Esophagus muscularis mucosa (tissue), 4 donors: ENCODE results near the gene MBD5. TPM values are rescaled to one million over a fixed set of nuclear protein-coding genes. Genes with fewer than 3 reads are reported as not detected.

Experiments
- DNase-seq: peaks from one replicate; pipeline ENCODE4 v3.0.0-alpha.2; 2017; ENCODE audit errors: extremely low spot score
- H3K27ac ChIP-seq, 4 donors: fragments of 200-600 bp; sonication (generic); replicated peaks in 1 of 4; 1 replicate in 3 of 4; 2 replicates in 1 of 4; pipeline ENCODE4 v1.5.1; 2016 to 2019; ENCODE audit warnings: mild to moderate bottlenecking in 1 of 4
- H3K27me3 ChIP-seq, 4 donors: fragments of 200-600 bp; sonication (generic); one replicate each; pipeline versions ENCODE4 v1.5.1 to v1.6.0; 2016 to 2019
- H3K36me3 ChIP-seq, 4 donors: fragments of 200-600 bp; sonication (generic); one replicate each; pipeline ENCODE4 v1.5.1; 2016 to 2019
- H3K4me1 ChIP-seq, 4 donors: fragments of 200-600 bp; sonication (generic); one replicate each; pipeline ENCODE4 v1.5.1; 2016 to 2019
- H3K4me3 ChIP-seq, 4 donors: fragments of 200-600 bp; sonication (generic); 1 replicate in 2 of 4; 2 replicates in 2 of 4; pipeline ENCODE4 v1.5.1; 2016 to 2019; ENCODE audit warnings: mild to moderate bottlenecking in 4 of 4, moderate library complexity in 1 of 4
- H3K9me3 ChIP-seq, 4 donors: fragments of 200-600 bp; sonication (generic); 1 replicate in 3 of 4; 2 replicates in 1 of 4; pipeline ENCODE4 v1.5.1; 2016 to 2019
- EP300 ChIP-seq: sonication (generic); formaldehyde crosslinking; IDR thresholded peaks from one replicate; pipeline ENCODE4 v1.6.1; 2017; ENCODE audit warnings: antibody characterized with exemption
- POLR2A ChIP-seq: fragments of 450-650 bp; IDR thresholded peaks from one replicate; pipeline ENCODE4 v1.6.1; 2017; ENCODE audit warnings: antibody characterized with exemption, moderate library complexity, mild to moderate bottlenecking, low read depth
- POLR2AphosphoS5 ChIP-seq, 2 donors: sonication (generic); formaldehyde crosslinking; IDR thresholded peaks; one replicate each; pipeline ENCODE4 v1.6.1; 2017; ENCODE audit warnings: antibody characterized with exemption in 2 of 2
- whole genome bisulfite sequencing: methylation state at CpG from one replicate; pipeline ENCODE4 v1.1.5; 2018; 5-methylcytosine and 5-hydroxymethylcytosine counted together
- intact Hi-C: fragments of 100-400 bp; cut with DNase I; formaldehyde crosslinking; loops from one replicate; pipeline ENCODE4 v1.15.1; 2023
- total RNA-seq, 4 donors: library from RNA; depleted of rRNA; stranded (reverse); fragments of >200 nt; gene quantifications; one replicate each; pipeline versions ENCODE4 v1.1.0 to v1.2.1, GENCODE V29; 2016
- TF ChIP-seq, protein P1 (sequence below), 3 experiments: fragments of 200-600 bp in 2 of 3; fragments of 450-650 bp in 1 of 3; sonication (generic) in 2 of 3; IDR thresholded peaks; one replicate each; pipeline ENCODE4 v1.5.1; 2017 to 2019; ENCODE audit warnings: antibody characterized with exemption in 3 of 3, mild to moderate bottlenecking in 2 of 3, moderate library complexity in 1 of 3

The MBD5 gene
- total RNA-seq, 4 donors from 2014 or later, result 34.6 to 49.0 (median 44.9) TPM

DNA sequence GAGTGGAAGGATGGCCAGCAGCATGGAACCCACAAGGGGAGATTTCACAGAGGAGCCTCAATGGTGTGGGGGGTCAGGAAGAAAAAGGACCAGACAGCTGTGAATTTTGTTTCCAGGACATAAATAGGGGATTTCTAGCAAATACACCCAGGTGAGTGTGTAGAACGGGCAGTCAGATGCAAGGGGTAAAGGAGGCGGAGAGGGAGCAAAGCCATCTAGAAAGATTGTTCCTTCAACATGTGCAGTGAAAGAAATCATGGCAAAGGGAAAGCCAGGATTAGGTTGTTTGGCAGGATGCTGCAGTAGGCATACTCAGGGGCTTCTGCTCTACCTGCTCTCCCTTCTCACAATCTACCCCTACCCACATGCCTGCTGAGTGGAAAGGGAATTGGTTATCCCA is 504.2 kb downstream of the MBD5 start:
- intact Hi-C loops, result no loop called here
- TF ChIP-seq POLR2A, result no peak
- TF ChIP-seq, protein P1, sequence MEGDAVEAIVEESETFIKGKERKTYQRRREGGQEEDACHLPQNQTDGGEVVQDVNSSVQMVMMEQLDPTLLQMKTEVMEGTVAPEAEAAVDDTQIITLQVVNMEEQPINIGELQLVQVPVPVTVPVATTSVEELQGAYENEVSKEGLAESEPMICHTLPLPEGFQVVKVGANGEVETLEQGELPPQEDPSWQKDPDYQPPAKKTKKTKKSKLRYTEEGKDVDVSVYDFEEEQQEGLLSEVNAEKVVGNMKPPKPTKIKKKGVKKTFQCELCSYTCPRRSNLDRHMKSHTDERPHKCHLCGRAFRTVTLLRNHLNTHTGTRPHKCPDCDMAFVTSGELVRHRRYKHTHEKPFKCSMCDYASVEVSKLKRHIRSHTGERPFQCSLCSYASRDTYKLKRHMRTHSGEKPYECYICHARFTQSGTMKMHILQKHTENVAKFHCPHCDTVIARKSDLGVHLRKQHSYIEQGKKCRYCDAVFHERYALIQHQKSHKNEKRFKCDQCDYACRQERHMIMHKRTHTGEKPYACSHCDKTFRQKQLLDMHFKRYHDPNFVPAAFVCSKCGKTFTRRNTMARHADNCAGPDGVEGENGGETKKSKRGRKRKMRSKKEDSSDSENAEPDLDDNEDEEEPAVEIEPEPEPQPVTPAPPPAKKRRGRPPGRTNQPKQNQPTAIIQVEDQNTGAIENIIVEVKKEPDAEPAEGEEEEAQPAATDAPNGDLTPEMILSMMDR (IDR thresholded peaks at IDR 0.05), result no peak
- TF ChIP-seq EP300, result no peak
- TF ChIP-seq POLR2AphosphoS5 (IDR thresholded peaks at IDR 0.05), result no peak
- H3K4me1 ChIP-seq, result no peaks in the 10 kb centered on the region
- WGBS, result 100% methylated on average over 2 of the region's 2 CpGs
- H3K4me3 ChIP-seq, result no peak overlapping the region
- H3K9me3 ChIP-seq, result no peaks in the 10 kb centered on the region
- H3K36me3 ChIP-seq, result no peaks in the 10 kb centered on the region
- no peaks in the 10 kb centered on the region for H3K27me3 ChIP-seq
- no peak overlapping the region for H3K27ac ChIP-seq
- peak; percentile 78 for DNase-seq

- no peaks in the 10 kb centered on the region for H3K36me3 ChIP-seq
- WGBS, result 62% methylated on average over 7 of the region's 9 CpGs
- intact Hi-C loops, result no loop called here
These were observed 505.8 kb downstream of the MBD5 start for GRCh38 chr2:148526509-148527346.

DNA sequence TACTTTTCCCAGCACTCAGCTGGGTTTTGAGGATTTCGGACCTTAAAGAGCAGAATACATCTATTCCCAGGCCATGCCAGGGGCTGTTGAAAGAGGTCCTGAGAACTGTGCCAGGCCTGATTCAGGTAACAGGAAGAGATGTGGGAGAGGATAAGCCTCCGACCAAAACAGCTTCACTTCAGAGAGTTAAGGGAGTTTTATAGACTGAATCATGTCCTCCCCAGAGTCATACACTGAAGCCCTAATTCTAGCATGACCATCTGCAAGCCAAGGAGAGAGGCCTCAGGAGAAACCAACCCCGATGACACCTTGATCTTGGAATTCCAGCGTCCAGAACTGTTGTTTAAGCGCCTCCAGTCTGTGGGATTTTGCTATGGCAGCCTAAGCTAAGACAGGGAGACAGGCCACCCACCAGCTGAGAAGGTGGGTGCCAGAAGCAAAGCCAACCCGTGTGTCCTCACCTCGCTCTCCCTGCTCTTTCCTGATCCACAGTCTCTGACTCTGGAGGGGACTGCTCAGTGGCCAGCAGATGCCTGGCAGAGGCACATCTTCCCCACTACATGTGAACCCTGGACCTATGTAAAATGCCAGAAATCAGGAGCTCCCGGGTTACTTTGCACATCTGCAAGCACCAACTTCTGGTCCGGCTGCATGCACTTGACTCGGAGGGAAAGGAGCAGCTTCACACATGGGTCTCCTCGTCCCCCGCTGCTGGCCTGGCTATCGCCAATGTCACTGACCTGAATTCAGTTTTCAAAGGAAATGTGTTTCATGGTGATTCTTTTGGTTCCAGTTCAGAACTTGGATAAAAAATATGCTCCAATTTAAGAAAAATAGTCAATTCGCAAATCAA is 506.8 kb downstream of the MBD5 start:
- TF ChIP-seq POLR2A (no peak), POLR2AphosphoS5 (IDR thresholded peaks at IDR 0.05) (no peak), EP300 (no peak)
- TF ChIP-seq, protein P1 (IDR thresholded peaks at IDR 0.05), result no peak
- Histone ChIP-seq H3K36me3 (no peaks in the 10 kb centered on the region), H3K9me3 (no peaks in the 10 kb centered on the region), H3K4me1 (no peaks in the 10 kb centered on the region), H3K4me3 (no peak overlapping the region), H3K27me3 (peaks cover 0 to 2% (median 0%) of the 10 kb centered on the region in 4 donors), H3K27ac (no peak overlapping the region)
- intact Hi-C loops, result no loop called here
- WGBS, result 82% methylated on average over 12 of the region's 14 CpGs
- DNase-seq, result peak; percentile 91

More at GRCh38 chr2:148526509-148527346, 505.8 kb downstream of the MBD5 start:
- TF ChIP-seq, protein P1 (IDR thresholded peaks at IDR 0.05), result no peak
- TF ChIP-seq EP300 (no peak), POLR2A (no peak), POLR2AphosphoS5 (IDR thresholded peaks at IDR 0.05) (no peak)
- Histone ChIP-seq H3K27ac (no peak overlapping the region), H3K4me3 (no peak overlapping the region), H3K9me3 (no peaks in the 10 kb centered on the region), H3K27me3 (no peaks in the 10 kb centered on the region), H3K4me1 (no peaks in the 10 kb centered on the region)
- peak; percentile 75 for DNase-seq

DNA sequence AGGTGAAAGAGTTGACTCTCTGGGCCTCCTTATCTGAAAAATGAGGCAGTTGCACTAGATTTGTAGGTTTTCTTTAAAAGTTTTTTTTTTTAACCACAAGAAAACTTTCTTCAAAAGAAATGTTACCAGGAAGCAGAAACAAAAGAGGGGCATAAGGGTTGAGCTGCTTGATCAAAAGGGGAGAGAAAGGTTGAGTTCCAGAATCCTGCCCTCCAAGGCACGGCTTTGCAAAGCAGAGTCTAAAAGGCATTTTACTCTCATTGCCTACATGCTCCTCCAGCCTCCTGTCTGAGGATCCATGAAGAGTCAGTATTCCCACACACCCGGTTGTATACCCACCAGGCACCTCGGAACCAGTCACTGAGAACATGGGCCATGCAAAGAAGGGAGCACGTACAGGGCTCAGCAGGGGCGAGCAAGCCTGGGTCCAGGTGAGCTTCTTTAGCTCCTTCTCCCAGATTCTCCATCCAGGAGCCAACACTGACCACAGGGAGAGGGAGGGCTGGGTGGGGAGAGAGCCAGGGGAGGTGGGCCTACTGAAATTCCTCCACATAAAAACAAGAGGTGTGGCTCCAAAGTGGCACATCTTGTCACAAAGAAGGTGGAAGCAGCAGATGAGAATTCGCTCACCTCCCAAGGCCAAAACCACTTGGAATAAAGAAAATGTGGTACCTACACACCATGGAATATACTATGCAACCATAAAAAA is 507.6 kb downstream of the MBD5 start:
- H3K9me3 ChIP-seq, result no peaks in the 10 kb centered on the region
- intact Hi-C loops, result no loop called here
- H3K27ac ChIP-seq, result no peak overlapping the region
- DNase-seq, result peak; percentile 37
- 94% methylated on average over 5 of the region's 6 CpGs for WGBS
- H3K4me3 ChIP-seq, result no peak overlapping the region
- TF ChIP-seq POLR2AphosphoS5 (IDR thresholded peaks at IDR 0.05) (no peak), POLR2A (no peak), EP300 (no peak)
- TF ChIP-seq, protein P1 (IDR thresholded peaks at IDR 0.05), result no peak
- no peaks in the 10 kb centered on the region for H3K36me3 ChIP-seq
- peaks cover 0 to 10% (median 0%) of the 10 kb centered on the region in 4 donors for H3K27me3 ChIP-seq
- H3K4me1 ChIP-seq, result no peaks in the 10 kb centered on the region
